Measurements from ENCODE around the gene CBX2.

DNA sequence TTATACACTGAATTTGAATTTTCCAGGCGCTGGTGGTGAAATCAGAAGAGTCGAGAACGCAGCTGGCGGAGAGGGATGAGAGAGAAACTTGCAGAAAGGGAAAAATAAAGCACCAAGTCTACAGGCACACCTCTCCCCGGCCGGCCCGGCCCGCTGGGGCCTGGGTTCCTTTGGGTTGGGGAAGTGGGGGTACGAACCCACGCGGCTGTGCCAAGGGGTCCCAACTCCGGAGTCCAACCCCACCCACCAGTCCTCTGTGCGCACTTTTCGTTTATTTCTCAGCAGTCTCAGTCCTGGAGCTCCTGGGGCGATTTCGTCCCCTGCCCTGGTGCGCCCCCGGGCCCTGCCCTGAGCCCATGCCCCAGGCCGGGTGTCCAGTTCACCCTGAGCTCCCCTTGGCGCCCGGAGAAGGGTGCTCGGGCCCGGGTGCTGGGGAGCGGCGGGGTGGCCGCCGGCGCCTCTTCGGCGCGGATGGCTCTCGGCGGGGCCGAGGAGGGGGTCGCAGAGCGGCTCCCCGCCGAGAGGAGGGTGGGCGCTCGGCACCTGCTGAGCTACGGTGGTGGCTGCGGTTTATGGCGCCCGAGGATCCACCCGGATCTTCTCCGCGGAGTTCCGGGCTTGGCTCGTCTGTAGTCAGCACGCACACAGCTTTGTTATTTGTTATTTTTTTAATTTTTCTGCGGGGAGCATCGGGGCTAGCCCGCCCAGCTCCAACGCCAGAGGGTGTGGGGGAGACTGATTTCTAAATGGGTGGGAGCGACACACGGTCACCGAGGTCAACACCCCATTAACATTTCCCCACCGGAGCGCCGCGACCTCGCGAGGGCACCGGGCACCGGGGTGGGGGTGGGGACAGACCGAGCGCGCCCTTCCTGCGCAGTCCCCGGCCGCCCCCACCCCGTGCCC lies 34.7 kb downstream of the CBX2 start:
- TF ChIP-seq, protein P1, sequence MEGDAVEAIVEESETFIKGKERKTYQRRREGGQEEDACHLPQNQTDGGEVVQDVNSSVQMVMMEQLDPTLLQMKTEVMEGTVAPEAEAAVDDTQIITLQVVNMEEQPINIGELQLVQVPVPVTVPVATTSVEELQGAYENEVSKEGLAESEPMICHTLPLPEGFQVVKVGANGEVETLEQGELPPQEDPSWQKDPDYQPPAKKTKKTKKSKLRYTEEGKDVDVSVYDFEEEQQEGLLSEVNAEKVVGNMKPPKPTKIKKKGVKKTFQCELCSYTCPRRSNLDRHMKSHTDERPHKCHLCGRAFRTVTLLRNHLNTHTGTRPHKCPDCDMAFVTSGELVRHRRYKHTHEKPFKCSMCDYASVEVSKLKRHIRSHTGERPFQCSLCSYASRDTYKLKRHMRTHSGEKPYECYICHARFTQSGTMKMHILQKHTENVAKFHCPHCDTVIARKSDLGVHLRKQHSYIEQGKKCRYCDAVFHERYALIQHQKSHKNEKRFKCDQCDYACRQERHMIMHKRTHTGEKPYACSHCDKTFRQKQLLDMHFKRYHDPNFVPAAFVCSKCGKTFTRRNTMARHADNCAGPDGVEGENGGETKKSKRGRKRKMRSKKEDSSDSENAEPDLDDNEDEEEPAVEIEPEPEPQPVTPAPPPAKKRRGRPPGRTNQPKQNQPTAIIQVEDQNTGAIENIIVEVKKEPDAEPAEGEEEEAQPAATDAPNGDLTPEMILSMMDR (IDR thresholded peaks at IDR 0.05) = no peak
- TF ChIP-seq POLR2A (IDR thresholded peaks at IDR 0.05) (no peak), EP300 (IDR thresholded peaks at IDR 0.05) (no peak)
